ENCODE results near the gene SLC48A1.

Gene SLC48A1

DNA sequence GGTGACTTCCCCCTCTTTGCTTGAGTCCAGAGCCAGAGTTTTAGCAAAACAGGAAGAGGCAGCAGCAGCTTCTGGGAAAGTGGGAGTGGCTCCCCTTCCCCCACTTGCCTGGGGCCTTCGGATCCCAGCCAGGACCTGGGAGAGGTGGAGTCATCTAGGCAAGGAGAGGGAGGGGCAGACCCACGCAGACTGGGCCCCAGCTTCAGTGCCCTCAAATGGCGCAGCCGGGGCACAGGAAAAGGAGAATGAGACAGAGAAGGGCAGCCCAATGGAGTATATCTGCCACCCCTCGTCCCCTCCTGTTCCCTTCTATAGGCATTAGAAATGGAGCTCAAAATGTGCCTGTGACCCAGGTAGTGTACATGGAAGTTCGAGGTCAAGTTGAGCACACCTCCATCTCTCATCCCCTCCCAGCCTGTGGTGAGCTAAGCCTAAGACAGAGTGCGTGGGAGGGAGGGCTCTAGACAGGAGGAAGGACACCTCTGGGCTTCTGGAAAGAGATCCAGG lies 56.0 kb downstream of the SLC48A1 start:
- no peak for DNase-seq

DNA sequence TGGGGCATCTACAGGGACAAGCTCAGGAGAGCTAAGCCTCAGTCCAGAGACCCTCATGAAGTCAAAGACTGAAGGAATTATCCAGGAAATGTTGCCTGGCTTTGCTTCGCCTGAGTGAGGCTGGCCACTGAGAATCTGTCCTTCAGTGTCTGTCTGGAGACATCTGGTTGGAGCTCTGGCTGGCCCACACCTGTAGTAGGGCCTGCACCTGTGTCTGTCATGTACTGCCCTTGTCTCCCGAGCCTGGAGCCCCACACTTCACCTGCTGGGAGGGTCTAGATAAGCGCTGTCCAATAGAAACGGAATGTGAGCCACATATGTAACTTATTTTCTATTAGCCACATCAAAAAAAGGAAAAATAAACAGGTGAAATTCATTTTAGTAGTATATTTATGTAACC lies 56.5 kb downstream of the SLC48A1 start:
- DNase-seq = no peak
